Heart left ventricle (tissue), 13 donors: ENCODE measurements around the gene DNAH14.

ENCODE experiments used
- CTCF ChIP-seq, 12 donors: fragments of 200-600 bp; sonication (generic) in 4 of 12; IDR thresholded peaks; one replicate each; pipeline versions ENCODE4 v1.5.0 to v1.8.0; 2018 to 2022; ENCODE audit warnings: antibody characterized with exemption in 12 of 12, mild to moderate bottlenecking in 5 of 12
- POLR2A ChIP-seq, 2 donors: fragments of 450-650 bp; IDR thresholded peaks; one replicate each; pipeline ENCODE4 v1.6.1; 2017; ENCODE audit warnings: antibody characterized with exemption in 2 of 2, mild to moderate bottlenecking in 2 of 2, moderate library complexity in 2 of 2
- donor health status: ischemic (EF 13 %, LVEDD 7.1; RV severe dilation, severe dysfunction).
- donor health status: DM: no; HTN: yes; CAD: no.
- donor health status: DM: no; HTN: no; CAD: no.
- donor health status: ischemic (EF 25% LVEDD 6.9; RV normal size, moderate dysfunction).
- donor health status: ischemic (EF 25% LVEDD 5.7; RV mildly dilated, moderate dysfunction).
- donor health status: ischemic (EF 35%, LVEDD 5.7; RV mildly dilated, moderate dysfunction).
- donor health status: nonischemic (EF 11% LVEDD 7.7; RV severe dilation, severe dysfunction).
- donor health status: DM: yes; HTN: yes; CAD: no.
- donor health status: PGD.
- donor health status: ischemic (EF 29% LVEDD 5.4; RV normal size, mild dysfunction).
- donor health status: nonischemic (EF 23%, LVEDD 6.1; RV moderate dilation, normal function).

- TF ChIP-seq POLR2A (IDR thresholded peaks at IDR 0.05), result no peak
- no peak for TF ChIP-seq CTCF (IDR thresholded peaks at IDR 0.05)
These were observed 8.5 kb upstream of the DNAH14 start for GRCh38 chr1:224920930-224921329.
